GM18526 (cell line): ENCODE results near the gene SMYD5.

Experiments
- POLR2A ChIP-seq: IDR thresholded peaks from 3 replicates; pipeline ENCODE4 v1.6.1; 2011; ENCODE audit not compliant: insufficient read length; ENCODE audit errors: extremely low read depth

Gene SMYD5

GRCh38 chr2:73203055-73203681 lies 10.9 kb upstream of the SMYD5 start:
- TF ChIP-seq POLR2A, result no peak

- TF ChIP-seq POLR2A, result no peak
These were observed 8.4 kb upstream of the SMYD5 start for GRCh38 chr2:73205611-73206010.

GRCh38 chr2:73208258-73208657 lies 5.8 kb upstream of the SMYD5 start:
- no peak for TF ChIP-seq POLR2A

- no peak for TF ChIP-seq POLR2A
These were observed 4.0 kb upstream of the SMYD5 start for GRCh38 chr2:73210019-73210418.

GRCh38 chr2:73210696-73211095 lies 3.3 kb upstream of the SMYD5 start:
- no peak for TF ChIP-seq POLR2A

GRCh38 chr2:73212098-73212447 lies 2.0 kb upstream of the SMYD5 start:
- no peak for TF ChIP-seq POLR2A

GRCh38 chr2:73212448-73213176 lies 1.4 kb upstream of the SMYD5 start:
- TF ChIP-seq POLR2A, result no peak

GRCh38 chr2:73215254-73215653 lies 1.2 kb downstream of the SMYD5 start:
- no peak for TF ChIP-seq POLR2A

GRCh38 chr2:73217160-73217559 lies 3.1 kb downstream of the SMYD5 start:
- no peak for TF ChIP-seq POLR2A

- TF ChIP-seq POLR2A, result no peak
These were observed 3.8 kb downstream of the SMYD5 start for GRCh38 chr2:73217826-73218225.

GRCh38 chr2:73218298-73218697 lies 4.3 kb downstream of the SMYD5 start:
- no peak for TF ChIP-seq POLR2A

- TF ChIP-seq POLR2A, result no peak
These were observed 9.8 kb downstream of the SMYD5 start for GRCh38 chr2:73223821-73224220.

- TF ChIP-seq POLR2A, result no peak
These were observed 11.7 kb downstream of the SMYD5 start for GRCh38 chr2:73225513-73226360.

GRCh38 chr2:73227086-73227485 lies 13.0 kb downstream of the SMYD5 start:
- TF ChIP-seq POLR2A, result no peak

- no peak for TF ChIP-seq POLR2A
These were observed 14.6 kb downstream of the SMYD5 start for GRCh38 chr2:73228631-73229030.

GRCh38 chr2:73232403-73233153 lies 18.5 kb downstream of the SMYD5 start:
- no peak for TF ChIP-seq POLR2A
